WTC11 (cell line): ENCODE data around the gene PLEKHA6.

Source experiments
- ATF3 ChIP-seq: sonication (generic); formaldehyde crosslinking; conservative IDR thresholded peaks from 2 replicates; pipeline ENCODE4 v1.8.1; 2022; ENCODE audit warnings: mild to moderate bottlenecking, missing genetic modification reagents
- ATF6 ChIP-seq: sonication (generic); formaldehyde crosslinking; IDR thresholded peaks from 2 replicates; pipeline ENCODE4 v1.8.1; 2023; ENCODE audit warnings: mild to moderate bottlenecking, missing genetic modification reagents
- CTCF ChIP-seq: fragments of 200-600 bp; IDR thresholded peaks from 2 replicates; pipeline ENCODE4 v1.8.0; 2022; ENCODE audit warnings: antibody characterized with exemption
- FOXP1 ChIP-seq: sonication (generic); formaldehyde crosslinking; IDR thresholded peaks from 2 replicates; pipeline ENCODE4 v1.8.0; 2022; ENCODE audit warnings: missing genetic modification reagents, mild to moderate bottlenecking, moderate library complexity, borderline replicate concordance
- NR1H2 ChIP-seq: sonication (generic); formaldehyde crosslinking; IDR thresholded peaks from 2 replicates; pipeline ENCODE4 v1.9.0; 2021; ENCODE audit warnings: mild to moderate bottlenecking, moderate library complexity, missing genetic modification reagents
- PRDM15 ChIP-seq: sonication (generic); formaldehyde crosslinking; IDR thresholded peaks from 2 replicates; pipeline ENCODE4 v1.8.0; 2022; ENCODE audit warnings: missing genetic modification reagents
- TF ChIP-seq, protein P1 (sequence below): sonication (generic); formaldehyde crosslinking; IDR thresholded peaks from 2 replicates; pipeline ENCODE4 v1.8.1; 2023; ENCODE audit warnings: mild to moderate bottlenecking, missing genetic modification reagents, moderate library complexity
- TF ChIP-seq, protein P2 (sequence below): sonication (generic); formaldehyde crosslinking; IDR thresholded peaks from 2 replicates; pipeline ENCODE4 v1.8.1; 2022; ENCODE audit warnings: low read depth, missing genetic modification reagents, borderline replicate concordance
- TF ChIP-seq, protein P3 (sequence below): sonication (generic); formaldehyde crosslinking; IDR thresholded peaks from 2 replicates; pipeline ENCODE4 v1.8.0; 2023; ENCODE audit warnings: missing genetic modification reagents, mild to moderate bottlenecking, borderline replicate concordance

- TF ChIP-seq FOXP1 (CRISPR knock-in tag), result no peak
- TF ChIP-seq CTCF, result no peak
- TF ChIP-seq, protein P1, sequence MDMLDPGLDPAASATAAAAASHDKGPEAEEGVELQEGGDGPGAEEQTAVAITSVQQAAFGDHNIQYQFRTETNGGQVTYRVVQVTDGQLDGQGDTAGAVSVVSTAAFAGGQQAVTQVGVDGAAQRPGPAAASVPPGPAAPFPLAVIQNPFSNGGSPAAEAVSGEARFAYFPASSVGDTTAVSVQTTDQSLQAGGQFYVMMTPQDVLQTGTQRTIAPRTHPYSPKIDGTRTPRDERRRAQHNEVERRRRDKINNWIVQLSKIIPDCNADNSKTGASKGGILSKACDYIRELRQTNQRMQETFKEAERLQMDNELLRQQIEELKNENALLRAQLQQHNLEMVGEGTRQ (CRISPR knock-in tag), result no peak
- TF ChIP-seq, protein P2, sequence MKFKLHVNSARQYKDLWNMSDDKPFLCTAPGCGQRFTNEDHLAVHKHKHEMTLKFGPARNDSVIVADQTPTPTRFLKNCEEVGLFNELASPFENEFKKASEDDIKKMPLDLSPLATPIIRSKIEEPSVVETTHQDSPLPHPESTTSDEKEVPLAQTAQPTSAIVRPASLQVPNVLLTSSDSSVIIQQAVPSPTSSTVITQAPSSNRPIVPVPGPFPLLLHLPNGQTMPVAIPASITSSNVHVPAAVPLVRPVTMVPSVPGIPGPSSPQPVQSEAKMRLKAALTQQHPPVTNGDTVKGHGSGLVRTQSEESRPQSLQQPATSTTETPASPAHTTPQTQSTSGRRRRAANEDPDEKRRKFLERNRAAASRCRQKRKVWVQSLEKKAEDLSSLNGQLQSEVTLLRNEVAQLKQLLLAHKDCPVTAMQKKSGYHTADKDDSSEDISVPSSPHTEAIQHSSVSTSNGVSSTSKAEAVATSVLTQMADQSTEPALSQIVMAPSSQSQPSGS (CRISPR knock-in tag), result no peak
- TF ChIP-seq NR1H2 (CRISPR knock-in tag), result no peak
- no peak for TF ChIP-seq ATF3 (CRISPR knock-in tag)
- no peak for TF ChIP-seq PRDM15 (CRISPR knock-in tag)
- TF ChIP-seq, protein P3, sequence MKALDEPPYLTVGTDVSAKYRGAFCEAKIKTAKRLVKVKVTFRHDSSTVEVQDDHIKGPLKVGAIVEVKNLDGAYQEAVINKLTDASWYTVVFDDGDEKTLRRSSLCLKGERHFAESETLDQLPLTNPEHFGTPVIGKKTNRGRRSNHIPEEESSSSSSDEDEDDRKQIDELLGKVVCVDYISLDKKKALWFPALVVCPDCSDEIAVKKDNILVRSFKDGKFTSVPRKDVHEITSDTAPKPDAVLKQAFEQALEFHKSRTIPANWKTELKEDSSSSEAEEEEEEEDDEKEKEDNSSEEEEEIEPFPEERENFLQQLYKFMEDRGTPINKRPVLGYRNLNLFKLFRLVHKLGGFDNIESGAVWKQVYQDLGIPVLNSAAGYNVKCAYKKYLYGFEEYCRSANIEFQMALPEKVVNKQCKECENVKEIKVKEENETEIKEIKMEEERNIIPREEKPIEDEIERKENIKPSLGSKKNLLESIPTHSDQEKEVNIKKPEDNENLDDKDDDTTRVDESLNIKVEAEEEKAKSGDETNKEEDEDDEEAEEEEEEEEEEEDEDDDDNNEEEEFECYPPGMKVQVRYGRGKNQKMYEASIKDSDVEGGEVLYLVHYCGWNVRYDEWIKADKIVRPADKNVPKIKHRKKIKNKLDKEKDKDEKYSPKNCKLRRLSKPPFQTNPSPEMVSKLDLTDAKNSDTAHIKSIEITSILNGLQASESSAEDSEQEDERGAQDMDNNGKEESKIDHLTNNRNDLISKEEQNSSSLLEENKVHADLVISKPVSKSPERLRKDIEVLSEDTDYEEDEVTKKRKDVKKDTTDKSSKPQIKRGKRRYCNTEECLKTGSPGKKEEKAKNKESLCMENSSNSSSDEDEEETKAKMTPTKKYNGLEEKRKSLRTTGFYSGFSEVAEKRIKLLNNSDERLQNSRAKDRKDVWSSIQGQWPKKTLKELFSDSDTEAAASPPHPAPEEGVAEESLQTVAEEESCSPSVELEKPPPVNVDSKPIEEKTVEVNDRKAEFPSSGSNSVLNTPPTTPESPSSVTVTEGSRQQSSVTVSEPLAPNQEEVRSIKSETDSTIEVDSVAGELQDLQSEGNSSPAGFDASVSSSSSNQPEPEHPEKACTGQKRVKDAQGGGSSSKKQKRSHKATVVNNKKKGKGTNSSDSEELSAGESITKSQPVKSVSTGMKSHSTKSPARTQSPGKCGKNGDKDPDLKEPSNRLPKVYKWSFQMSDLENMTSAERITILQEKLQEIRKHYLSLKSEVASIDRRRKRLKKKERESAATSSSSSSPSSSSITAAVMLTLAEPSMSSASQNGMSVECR, result no peak
- no peak for TF ChIP-seq ATF6 (CRISPR knock-in tag)
Measured at GRCh38 chr1:204358605-204359004, 1.1 kb downstream of the PLEKHA6 start.
